HG03025 (cell line): Measurements from ENCODE around the gene SLA2.
"Not testable (repeated sequence)": the region's sequence is repeated elsewhere in the genome, so short reads cannot be mapped to it uniquely, and the experiment has no call there.

ENCODE experiments used
- ATAC-seq: cut with Tn5 transposase; IDR thresholded peaks from one replicate; pipeline ENCODE4 v1.9.1; 2021; ENCODE audit warnings: mild to moderate bottlenecking, moderate library complexity; ENCODE audit not compliant: unreplicated experiment, low FRiP score

The SLA2 gene, protein sequence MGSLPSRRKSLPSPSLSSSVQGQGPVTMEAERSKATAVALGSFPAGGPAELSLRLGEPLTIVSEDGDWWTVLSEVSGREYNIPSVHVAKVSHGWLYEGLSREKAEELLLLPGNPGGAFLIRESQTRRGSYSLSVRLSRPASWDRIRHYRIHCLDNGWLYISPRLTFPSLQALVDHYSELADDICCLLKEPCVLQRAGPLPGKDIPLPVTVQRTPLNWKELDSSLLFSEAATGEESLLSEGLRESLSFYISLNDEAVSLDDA

DNA sequence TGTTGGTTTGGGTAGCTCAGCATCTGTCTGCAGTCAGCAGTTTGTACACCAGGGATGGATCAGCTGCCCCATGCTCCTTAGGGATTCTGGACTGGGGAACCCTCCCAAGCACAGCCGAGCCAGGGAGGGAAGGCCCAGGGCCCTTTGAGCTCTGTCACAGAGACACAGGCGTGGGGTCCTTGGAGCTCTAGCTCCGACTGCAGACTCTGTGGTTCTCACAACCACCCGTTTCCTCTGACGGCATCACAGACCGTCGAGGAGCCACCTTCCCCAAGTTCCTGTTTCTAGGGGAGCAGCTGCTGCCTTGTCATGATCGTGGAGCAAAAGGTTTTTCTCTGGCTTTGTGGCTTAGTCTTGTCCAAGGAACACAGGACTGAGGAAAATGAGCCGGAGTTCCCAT, at the start of gene SLA2:
Gene SLA2, minus strand, starts transcription at position 199 of the 400 bp plus-strand sequence. CDS start 4,861 bp downstream, outside the sequence.
- no peak for ATAC-seq

DNA sequence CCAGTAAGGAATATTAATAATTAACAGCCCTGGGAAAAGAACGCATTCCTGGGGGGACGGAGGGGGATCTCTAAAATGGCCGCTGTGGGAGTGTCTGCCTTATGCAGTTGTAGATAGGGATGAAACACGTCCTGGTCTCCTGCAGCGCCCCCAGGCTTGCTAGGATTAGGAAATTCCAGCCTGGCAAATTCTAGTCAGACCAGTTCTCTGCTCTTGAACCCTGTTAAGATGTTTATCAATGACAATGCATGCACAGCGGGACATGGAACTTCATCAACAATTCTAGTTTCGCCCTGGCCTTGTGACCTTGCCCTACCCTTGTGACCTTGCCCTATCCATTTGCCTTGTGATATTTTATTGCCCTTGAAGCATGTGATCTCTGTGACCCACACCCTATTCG, 49.5 kb upstream of the SLA2 start:
- ATAC-seq, result not testable (repeated sequence)

DNA sequence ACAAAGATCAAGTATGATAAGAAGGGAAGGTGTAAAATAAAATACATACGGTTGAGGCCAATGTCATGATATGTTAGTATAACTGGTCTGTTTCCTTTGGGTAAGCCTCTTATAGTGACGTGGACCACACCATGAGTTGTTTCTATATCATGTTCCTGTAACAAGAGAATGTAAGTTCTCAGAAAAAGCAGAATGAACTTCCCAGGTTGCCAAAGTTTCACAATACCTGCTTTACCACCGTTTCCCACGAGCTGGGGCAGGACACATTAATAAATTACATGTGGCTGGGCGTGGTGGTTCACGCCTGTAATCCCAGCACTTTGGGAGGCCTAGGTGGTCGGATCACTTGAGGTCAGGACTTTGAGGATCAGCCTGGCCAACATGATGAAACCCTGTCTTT, 42.6 kb upstream of the SLA2 start:
- no peak for ATAC-seq

DNA sequence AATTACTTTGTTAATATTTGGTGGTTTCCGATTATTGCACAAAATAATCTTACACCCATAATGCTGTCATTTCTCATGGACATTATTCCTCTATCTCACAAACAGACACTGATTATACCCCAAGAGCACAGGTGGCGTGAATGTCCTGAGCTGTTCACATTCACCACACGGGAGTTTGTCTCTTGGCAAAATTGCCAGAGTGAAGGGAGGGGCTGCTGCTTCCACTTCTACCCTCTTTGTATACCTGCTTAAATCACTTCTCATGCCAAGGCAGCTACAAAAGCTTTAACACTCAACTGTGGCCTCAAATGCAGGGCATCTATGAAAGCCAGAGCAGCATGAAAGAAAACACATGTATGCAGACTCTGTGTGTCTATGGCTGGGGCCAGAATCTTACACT, 41.9 kb upstream of the SLA2 start:
- ATAC-seq, result no peak

DNA sequence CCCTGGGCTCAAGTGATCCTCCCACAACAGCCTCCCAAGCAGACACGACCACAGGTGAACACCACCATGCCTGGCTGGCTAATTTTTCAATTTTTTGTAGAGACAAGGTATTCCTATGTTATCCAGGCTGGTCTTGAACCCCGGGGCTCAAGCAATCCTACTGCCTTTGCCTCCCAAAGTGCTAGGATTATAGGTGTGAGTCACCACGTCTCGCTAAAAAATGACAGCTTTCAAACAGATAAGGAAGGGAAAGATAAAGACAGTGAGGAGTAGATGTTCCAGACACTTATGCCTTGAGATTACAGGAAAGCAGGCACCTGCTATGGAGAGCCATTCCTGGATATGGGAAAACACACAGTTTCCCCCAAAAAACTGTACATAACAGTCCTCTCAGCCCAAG, 40.9 kb upstream of the SLA2 start:
- ATAC-seq, result no peak

DNA sequence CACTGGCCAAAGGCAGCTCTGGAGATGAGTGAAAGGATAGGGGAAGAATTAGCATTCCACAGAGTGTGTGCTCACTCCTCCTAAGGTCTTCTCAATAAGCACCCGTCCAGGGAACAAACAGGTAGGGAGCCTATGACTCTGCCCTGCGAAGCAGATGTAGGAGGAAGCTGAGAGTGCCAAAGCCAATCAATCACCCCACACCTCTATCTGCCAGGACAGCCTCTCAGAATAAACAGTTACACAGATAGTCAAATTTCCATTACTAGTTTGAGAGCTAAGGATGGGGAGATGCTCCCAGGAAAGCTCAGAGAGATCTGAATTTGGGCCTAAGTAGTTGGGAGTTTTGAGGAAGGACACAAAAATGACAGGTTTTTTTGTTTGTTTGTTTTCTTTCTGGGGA, 40.5 kb upstream of the SLA2 start:
- ATAC-seq, result no peak

DNA sequence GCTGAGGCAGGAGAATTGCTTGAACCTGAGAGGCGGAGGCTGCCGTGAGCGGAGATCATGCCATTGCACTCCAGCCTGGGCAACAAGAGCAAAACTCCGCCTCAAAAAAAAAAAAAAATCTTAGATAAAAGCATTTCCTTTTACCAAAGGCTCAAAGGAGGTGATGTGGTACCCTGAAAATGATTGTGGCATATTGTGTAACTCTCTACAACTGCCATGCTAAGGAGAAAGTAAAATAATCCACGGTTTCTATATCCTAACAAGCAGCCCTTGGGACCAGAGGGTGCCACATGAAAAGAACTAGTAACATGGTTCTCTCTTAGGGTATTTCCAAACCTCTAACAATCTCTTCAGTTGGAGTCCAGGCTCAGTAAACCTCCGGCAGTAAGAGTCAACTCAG, 38.8 kb upstream of the SLA2 start:
- no peak for ATAC-seq

DNA sequence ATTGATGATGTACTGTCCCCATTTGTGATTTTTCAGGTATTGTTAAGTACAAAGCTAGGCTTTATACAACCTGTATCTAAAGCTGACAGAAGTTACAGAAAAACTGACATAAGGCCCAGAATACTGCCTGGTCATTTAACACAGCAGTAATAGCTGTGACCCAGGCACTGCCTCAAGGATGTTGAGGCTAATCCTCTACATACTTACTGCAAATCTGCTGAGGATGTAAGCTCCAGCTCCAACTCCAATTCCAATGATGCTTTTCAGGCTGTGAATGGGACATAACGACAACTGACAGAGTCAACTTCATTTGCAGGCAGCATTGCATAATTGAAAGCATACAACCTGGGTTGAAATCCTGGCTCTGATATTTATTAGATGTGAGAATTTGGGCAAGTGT, 36.3 kb upstream of the SLA2 start:
- ATAC-seq, result no peak

DNA sequence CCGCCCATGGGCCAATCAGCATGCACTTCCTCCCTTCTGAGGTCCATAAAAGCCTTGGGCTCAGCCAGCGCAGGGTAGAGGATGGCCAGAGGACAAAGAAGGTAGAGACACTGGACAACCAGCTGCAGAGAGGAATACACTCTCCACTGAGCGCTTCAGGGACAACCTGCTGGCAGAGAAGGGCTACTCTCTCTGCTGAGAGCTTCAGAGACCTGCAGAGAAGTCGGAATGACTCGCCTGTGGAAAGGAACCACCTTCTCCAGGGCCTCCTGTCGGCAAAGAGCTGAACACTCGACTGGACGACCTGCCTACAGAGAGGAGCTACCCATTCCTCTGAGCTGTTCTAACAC, 31.4 kb upstream of the SLA2 start:
- no peak for ATAC-seq

DNA sequence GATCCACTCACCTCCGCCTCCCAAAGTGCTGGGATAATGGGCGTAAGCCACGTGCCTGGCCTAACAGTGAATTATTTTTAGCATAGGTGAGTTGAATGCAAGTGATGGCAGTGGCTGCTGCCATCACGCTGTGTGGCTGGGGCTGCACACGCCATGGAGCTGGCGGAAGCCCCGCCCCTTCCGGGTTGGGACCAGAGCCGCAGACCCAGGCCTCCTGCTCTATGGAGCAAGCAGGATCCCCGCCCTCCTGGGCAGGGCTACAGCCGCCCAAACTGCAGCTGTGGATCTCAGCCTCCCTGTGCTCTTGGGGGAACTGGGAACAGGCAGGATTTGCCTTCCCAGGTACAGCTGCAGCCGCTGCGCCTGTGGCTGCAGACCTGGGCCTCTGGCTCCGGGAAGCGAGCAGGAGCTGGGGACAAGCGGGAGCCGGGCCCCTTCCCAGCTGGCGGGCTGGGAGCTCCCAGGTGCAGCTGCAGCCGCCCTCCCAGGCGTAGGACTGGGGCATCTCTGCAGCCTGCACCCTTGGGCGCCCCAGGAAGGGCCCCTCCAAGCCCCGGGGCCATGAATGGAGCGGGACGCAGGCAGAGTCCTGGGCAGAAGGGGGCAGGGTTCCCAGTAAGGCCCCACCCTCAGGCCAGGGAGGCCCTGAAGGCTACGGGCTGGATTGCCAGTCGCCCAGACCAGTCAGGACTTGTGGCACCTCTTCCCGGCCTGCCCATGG, 30.9 kb upstream of the SLA2 start:
- ATAC-seq, result no peak

DNA sequence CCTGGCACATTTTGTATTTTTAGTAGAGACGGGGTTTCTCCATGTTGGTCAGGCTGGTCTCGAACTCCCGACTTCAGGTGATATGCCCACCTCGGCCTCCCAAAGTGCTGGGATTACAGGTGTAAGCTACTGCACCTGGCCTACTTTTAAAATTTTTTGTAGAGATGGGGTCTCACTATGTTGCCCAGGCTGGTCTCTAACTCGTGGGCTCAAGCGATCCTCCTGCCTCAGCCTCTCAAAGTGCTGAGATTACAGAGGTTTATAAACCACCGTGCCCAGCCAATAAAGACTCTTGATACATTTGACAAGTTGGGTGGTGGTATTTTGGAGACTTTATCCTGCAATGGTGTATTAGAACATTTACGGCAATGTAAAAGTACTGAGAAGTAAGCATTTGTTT, 29.5 kb upstream of the SLA2 start:
- ATAC-seq, result not testable (repeated sequence)

DNA sequence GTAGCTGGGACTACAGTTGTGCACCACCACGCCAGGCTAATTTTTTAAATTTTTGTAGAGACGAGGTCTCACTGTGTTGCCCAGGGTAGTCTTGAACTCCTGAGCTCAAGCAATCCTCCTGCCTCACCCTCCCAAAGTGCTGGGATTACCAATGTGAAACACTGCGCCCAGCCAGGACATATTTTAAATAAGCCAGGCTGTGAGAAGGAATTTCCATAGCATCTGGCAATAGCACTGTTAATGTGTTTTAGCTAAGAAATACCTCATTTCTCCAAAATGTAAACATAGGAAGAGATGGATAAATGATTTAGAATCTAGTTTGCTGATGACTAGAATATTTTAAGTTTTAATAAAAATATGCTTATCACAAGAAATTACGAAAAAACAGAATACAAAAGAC, 27.0 kb upstream of the SLA2 start:
- no peak for ATAC-seq

DNA sequence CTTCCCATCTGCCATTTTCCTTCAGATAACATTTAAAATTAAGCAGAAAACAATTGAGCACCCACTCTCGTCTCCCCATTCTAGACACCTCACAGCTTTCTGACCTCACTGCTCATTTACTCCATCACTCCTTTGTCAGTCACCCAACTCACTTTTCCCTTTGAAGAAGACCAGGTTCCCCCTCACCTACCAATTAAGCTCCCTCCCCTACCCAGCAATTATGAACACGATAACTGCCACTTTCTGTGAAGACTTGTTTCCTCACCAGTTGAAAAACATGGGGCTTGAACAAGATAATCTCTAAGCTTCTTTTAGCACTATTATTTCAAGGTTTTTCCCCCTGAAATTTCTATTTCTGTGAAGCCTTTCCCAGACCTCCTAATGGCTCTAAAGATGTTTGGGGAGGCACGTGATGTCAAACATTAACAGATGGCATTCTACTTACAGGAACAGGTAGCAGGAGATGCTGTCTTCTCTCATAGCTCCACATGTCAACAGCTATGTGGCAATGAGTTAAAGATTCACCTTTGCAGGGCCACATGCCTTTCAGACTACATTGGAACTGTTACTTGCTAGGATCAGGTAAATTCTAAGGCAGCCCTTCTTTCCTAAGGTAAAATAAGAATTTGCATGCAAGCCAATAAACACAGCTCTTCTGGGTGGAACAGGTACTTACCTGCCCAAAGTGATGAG, 24.8 kb upstream of the SLA2 start:
- no peak for ATAC-seq

DNA sequence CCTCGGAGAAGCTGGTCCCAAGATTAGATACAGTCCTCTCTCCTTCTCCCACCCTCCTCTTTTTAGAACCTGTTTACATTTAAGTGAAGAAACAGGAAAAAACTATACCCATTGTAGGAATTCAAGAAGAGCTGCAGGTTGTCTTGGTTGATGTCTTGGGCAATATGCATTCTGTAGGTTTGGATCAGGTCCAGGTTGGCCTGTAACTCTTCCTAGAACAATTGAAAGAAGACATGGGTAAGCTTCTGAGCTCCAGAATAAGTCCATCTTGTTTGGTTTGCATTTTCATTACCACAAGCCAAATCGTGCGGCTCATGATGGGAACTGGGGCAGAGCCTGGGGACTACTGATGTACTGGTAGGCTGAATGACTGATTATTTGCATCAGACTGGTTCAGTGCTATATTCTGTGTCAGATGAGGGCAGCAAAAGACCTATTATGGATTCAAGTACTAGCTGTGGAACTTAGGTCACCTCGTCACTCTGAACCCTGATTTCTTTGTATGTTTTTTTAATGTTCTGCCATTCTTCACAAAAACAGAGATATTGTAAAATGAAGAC, 20.3 kb upstream of the SLA2 start:
- no peak for ATAC-seq

DNA sequence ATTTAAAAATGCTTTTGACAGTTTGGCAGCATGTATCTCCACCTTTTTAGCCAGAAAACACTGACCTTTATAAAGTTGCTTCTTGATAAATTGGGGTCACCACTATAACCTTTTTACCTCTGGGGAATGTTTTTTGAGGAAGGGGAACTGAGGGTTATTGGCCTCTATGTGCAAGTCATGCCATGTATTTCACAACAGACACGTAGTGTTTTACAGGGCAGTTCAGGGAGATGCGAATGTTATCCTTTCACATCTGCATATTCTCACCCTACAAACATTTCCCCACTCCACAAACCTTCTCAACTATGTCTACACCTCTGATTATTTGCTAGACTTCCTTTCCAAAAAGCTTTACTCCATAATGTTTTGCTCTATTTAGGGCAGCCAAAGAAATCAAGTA, 17.0 kb upstream of the SLA2 start:
- no peak for ATAC-seq

DNA sequence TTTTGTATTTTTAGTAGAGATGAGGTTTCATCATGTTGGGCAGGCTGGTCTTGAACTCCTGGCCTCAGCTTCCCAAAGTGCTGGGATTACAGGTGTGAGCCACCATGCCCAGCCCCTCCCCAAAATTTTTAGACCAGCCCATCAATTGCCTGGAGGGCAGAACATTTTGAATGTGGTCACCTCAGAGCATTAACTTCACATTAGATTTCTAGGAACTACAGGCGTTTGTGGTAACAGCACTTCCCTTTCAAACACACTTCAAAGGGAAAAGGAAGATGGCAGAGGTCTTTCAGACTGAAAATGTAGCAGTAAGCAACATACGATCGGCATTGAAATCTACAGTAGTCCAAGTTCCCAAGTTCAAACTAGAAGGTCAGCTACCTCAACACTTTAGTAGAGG, 12.3 kb upstream of the SLA2 start:
- ATAC-seq, result no peak

DNA sequence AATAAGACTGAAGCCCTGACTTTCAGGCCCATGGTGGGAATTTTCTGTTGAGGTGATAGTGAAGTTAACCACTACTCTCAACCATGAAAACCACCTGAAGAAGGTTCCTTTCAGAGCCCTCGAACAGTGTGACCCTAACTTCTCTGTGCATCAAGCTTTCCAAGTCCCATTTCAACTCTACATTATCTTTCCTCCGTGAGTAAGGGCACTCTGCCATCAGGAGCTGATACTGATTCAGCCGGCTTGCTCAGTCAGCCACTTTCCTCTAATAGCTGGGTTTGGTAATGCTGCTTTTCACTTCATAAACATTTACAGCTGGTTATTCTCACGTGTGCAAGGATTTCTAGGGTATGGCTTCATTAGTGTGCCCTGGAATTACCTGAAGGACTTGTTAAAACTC, 10.7 kb upstream of the SLA2 start:
- no peak for ATAC-seq

DNA sequence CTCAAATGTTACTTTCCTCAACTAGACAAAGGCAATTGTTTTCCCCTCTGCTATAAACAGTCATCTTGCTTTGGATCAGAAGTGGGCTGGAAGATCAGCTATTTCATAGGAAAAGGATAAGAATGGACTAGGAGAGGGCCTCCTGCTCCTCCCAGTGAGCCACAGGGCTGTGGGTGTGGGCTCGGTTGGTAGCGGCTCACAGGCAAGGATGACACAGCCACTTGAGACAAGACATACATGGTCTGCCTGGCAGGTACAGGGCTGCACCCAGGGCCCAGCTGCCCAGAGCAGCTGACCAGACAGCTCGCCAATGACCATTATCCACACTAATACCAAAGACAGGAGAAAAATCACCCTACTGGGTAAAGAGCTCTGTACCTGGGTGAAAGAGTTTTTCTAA, 9.0 kb upstream of the SLA2 start:
- ATAC-seq, result no peak

DNA sequence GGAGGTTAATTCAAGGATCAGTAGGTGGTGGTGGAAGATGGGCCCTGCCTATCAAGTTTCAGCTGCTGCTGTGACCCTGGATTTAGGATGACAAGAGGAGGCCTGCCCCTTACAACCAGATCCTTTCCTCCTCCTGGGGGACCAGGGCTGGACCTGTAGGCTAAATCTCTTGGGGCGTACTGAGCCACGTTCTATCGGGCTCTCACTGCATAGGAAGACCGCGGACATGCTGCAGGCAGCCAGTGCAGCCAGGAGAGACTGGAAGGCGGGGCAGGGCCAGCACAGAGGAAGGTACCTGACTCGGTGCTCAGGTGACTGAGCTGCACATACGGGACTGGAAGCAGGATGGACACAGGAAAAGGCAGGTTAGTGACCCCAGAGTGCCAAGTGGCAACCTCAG, 8.5 kb upstream of the SLA2 start:
- ATAC-seq, result no peak

DNA sequence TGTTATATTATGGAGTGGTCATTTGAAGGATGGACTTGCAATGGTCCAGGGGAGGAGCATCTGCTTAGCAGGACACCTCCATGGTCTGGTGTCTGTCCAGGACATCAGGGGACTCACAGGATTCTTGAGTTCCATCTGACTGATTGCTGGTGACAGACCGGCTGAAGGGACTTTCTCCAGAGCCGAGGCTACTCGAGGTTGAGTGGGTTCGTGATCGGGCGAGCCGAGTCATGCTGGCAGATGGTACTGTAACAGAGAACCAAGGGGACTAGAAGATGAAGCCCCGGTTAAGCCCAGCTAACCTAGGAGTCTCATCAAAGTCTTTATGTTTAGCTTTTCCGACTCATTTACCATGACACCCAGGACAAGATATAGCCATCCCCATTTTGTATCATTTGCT, 7.5 kb upstream of the SLA2 start:
- no peak for ATAC-seq
